Measurements from ENCODE around the gene COL16A1. TPM values are rescaled to one million over a fixed set of nuclear protein-coding genes. Genes with fewer than 3 reads are reported as not detected.

COL16A1 gene
- total and polyA plus RNA-seq, 2 of the 13 experiments (the other 11 are each of a cell fraction or from before 2014, with no cell fraction given), result 4.3 to 12.2 TPM

GRCh38 chr1:31725777-31726535, 22.1 kb upstream of the COL16A1 start (continued):
- TF ChIP-seq GLI4 (CRISPR knock-in tag; IDR thresholded peaks at IDR 0.05; ENCODE audit: borderline replicate concordance) (no peak), ARID5B (CRISPR knock-in tag; IDR thresholded peaks at IDR 0.05) (no peak), ZNF124 (CRISPR knock-in tag; IDR thresholded peaks at IDR 0.05) (no peak), HNF1B (CRISPR knock-in tag; IDR thresholded peaks at IDR 0.05) (no peak), DNMT1 (CRISPR knock-in tag; IDR thresholded peaks at IDR 0.05) (no peak), TCF12 (IDR thresholded peaks at IDR 0.05) (no peak), TCF12 (CRISPR knock-in tag; IDR thresholded peaks at IDR 0.05) (no peak), ZKSCAN5 (CRISPR knock-in tag; IDR thresholded peaks at IDR 0.05) (no peak)
